ENCODE data around the gene GDPD5.

GDPD5 gene

DNA sequence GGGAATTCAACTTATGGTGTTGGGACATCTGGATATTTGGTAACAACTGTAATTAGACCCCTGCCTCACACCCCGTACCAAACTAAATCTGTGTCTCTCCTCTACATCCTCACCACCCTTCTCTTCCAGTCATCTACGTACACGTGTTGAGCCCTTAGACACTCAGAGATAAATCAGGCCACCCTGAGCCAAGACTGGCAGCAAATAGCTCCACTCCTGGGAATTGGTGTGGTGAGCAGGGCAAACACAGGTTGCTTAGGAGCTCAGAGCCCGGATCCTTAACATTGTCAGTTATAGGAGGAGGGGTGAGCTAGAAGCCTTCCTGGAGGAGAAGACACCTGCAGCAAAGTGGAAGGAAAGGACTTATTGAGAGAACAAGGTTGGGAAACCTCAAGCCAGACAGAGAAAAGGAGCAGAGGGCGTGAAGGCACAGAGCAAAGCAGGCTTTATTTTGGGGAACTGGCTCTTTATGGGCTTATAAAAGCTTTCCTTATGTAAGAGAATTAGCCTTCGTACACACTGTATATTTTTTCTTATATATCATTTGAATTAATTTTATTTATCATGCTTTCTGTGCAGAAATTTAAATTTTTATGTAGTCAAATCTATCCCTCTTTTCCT lies 55.8 kb downstream of the GDPD5 start:
- DNase-seq = no peak

GRCh38 chr11:75468534-75469340 lies 57.0 kb downstream of the GDPD5 start:
- no peak for DNase-seq

- DNase-seq = no peak
Observed at GRCh38 chr11:75467881-75468280, 57.9 kb downstream of the GDPD5 start.

GRCh38 chr11:75467311-75467710 lies 58.4 kb downstream of the GDPD5 start:
- no peak for DNase-seq

DNA sequence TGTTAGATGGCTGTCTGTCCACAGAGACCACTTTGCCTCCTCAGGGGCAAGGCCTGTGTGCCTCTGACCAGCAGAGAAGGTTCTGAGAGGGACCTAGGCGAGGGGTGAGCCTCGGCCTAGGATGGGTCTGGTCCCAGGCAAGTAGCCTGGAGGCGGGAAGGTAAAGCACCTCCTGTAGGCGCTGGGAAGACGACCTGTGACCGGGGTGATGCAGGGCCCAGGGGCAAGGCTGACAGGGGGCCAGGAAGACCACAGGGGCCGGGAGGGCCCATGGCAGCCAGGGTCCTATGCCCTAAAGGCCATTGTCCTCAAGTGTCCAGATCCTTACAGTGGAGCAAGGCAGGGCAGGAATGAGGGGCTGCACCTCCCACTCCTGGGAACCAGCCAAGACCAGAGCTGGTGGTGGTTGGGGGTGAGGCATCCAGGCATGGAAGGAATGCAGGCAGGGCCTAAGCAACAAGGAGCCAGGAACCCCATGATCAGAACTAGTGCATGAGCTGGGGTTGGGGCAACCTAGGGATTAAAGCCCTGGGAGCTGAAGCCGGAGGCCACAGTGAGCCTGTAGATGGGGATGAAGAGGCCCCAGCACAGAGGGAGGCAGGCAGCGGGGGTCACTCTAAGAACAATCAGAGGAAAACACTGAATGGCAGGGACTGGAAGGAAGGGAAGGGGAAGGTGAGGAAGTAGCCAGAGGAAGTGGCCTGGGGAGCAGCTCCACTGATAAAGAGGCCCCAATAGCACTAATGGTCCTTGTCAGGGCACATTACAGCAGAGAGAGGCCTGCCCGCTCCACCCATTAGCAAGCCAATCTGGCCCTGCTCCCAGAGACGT lies 59.8 kb downstream of the GDPD5 start:
- no peak for DNase-seq

DNA sequence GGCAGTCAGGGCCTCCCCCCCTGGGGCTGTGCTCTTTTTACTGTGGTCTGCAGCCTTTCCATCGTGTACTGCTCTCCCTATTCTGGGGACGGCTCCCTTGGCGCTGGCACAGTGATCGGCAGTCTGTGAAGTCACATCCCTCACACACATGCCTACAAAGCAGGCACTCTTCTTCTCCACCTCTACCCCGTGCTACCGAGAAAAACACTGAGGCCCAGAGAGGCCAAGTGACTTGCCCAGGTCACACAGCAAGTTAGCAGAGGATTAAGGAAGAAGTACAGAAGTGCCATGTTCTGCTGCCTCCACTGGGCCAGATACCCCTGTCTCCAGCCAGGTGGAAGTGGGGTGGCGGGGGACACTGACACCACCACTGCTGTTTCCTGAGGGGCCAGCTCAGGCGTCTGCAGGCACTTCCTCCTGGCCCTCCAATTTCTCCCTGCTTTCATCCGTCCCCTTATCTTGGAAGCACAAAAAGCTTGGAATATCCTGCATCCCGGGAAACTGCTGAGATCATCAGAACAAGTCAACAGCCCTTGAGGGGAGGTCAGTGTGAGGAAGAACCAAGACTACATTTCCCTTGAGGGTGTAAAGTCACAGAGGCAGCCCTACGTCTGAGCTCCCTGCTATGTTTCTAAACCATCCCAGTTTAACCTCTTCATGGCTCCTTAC lies 62.5 kb downstream of the GDPD5 start:
- no peak for DNase-seq

DNA sequence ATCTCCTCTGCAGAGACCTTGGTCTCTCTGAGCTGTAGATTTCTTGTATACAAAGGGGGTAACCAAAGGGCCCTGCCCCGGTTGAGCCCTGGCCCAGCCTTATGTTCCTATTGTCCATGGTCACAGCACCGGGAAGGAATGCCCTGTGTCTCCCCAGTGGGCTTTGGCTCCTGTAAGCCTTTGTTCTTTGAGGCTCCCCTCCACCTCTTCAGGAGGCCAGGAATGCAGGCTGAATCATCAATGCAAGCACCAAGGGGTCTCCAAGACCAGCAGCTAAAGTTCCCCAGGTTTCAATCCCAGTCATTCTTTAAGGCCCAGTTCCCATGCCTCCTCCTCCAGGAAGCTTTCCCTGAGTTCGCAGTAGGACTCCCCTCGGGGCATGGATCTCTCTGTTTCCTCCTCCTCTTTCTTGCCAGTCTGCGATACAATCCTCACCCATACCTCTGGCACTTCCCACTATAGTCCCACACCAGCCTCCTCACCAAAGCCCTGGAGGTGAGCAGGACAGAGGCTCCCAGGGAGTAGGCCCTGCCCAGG lies 63.6 kb downstream of the GDPD5 start:
- no peak for DNase-seq

- DNase-seq = no peak
Observed at GRCh38 chr11:75461151-75461550, 64.6 kb downstream of the GDPD5 start.

DNA sequence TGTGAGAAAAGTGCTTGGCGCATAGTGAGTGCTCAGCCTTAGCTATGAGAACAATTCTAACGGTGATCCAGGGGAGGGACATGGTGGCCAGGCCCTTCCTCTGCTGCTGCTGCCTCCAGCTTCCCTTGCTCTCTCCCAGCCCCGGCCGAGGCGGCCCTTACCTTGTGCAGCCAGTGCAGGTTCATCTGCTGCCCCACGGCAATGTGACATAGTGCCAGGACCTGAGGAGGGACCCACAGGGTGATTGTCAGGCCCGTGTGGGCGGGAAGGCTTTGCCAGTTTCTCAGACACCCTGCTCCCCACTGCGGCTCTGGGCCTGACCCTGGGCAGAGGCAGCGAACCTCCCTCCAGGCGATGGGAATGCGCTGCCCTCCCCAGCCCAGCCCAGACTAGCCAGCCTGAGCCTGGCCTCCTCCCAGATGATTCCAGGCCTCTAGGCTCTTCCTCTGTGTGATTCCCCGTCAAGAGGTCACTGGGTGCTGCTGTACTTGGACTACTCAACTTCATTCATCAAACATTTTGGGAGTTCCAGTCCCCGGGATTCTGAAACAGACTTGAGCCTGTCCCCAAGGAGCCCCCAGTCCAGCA lies 69.1 kb downstream of the GDPD5 start:
- DNase-seq = no peak

DNA sequence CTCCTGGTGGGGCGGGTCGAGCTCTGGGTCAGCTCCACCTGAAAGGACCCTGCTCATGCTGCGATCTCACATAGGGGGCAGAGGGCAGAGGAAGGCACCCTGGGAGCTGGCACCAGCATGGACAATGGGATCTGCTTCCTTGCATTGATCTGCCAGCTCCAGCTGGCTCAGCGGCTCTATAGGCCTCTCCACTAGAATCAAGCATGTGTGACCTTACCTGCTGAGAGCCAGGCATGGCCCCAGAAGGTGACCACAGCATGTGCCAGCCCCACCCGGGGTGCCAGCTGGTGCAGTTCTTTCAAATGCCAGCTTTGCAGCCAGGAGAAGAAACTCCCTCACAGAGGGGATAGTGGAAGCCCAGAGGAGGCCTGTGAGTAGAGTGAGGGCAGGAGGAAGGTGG lies 70.8 kb downstream of the GDPD5 start:
- no peak for DNase-seq

- no peak for DNase-seq
Observed at GRCh38 chr11:75453916-75454655, 71.7 kb downstream of the GDPD5 start.

DNA sequence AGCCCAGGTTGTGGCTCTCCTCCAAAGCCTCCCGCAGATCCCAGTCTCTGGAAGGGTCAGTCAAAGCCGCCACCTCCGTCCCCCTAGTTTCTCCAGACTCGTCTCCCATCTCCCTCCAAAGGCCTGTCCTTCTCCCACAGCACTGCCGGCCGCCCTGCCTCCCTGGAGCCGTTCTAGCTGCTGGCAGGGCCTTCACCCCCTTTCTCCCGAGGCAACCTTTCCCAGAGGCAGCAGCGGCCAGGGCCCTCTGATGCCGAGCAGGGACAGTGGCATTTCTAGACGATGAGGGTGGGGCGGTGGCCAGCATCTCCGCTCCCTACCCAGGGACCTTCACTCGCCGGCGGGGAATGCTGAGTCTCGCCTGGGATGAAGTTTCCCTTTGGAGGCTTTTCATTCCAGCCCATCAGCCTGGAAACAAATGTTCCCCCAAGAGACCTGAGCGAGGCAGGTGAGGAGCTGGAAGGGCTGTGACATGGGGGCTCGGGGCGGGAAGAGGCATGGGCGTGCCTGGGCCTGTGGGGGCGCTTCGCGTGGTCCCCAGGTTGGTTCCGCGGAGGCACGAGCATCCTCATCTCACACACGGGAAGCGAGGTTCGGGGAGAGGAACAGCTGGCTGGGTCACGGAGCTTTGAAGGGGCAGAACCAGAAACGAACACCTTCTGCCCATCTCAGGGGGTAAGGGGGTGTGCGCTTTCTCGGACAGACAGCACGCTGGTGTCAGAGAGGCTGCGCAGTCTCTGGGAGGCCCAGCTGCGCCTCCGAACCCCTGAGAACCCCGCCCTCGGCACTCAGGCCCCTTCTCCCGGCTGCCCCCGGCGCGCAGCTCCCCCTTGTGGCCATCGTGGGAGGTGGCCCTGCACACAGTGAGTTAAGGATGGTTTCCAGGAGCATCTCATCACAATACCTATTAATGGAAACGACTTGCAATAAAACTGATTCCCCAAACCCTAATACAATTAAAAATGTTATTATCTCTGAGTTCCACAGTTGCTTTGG lies 74.6 kb downstream of the GDPD5 start:
- peak; percentile 51 to 57 for DNase-seq

- no peak for DNase-seq
Observed at GRCh38 chr11:75450236-75450635, 75.5 kb downstream of the GDPD5 start.

DNA sequence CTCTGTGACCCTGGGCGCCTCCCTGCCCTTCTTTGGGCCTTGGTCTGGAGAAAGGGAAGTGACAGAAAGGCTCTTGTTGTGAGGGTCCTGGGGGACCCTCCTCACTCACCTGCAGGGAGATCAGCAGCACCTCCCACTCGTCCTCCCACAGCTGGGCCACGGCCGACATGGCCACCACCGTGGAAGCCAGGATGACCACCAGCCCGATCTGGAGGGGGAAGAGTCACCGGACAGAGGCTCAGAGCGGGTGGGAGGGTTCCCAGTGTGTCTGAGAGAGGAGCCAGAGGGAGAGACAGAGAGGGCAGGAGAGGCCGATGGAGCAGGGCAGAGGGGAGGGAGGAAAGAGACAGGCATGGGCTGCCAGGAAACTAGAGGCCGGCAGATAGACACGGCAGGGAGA lies 76.0 kb downstream of the GDPD5 start:
- DNase-seq = no peak

DNA sequence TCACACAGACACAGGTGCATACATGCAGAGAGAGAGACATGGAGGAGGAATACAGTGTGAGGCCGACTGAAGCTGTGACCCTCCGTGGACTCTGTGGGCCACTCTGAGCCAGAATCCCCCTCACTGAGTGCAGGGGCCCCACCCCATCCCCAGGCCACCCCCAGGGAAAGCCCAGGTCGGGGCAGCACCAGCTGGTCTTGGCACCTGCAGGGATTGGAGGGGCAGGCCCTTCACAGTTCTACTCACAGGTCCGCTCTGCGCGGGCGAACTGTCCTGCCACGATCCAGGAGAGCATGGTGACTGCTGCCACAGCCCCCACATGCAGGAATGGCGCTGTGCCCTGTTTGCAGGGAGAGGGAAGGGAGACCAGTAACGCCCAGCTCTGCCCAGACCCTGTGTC lies 76.5 kb downstream of the GDPD5 start:
- no peak for DNase-seq

GRCh38 chr11:75447415-75447814 lies 78.3 kb downstream of the GDPD5 start:
- DNase-seq = no peak

- peak; percentile 81 to 83 for DNase-seq
Observed at GRCh38 chr11:75445315-75445953, 80.3 kb downstream of the GDPD5 start.

- no peak for DNase-seq
Observed at GRCh38 chr11:75443043-75443442, 82.7 kb downstream of the GDPD5 start.

DNA sequence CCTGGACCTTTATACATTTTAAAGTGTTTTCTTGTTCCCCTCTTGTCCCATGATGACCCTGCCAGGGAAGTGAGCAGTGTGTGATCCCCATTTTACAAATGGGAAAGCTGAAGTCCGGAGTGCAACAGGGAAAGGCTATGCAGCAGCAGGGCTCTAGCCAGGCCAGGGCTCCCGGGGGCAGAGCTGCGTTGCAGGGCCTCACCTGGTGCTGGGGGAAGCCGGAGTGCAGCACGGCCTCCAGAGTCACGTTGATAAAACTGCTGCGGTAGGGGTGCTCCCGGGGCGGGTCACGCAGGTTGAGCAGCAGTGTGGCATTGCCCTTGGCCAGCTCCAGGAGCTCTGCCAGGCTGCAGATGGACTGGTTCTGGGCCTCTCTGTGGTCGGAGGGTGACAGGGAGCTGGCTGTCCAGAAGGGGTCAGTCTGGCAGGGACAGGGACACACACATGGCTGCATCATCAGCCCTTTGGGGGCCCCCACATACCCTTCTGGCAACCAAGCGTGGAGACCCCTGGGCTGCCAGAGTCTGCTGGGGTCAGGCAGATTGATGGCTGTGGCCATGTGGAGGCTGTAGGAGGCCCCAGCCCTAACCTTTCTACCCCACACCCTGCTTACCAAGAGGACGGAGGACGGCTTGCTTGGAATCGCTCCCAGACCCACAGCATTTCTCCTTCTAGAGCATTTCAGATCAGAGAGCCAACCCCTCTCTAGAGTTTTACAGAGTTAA lies 83.4 kb downstream of the GDPD5 start:
- no peak for DNase-seq
